ENCODE results near the gene ZNF841.
"Not testable (repeated sequence)": the region's sequence is repeated elsewhere in the genome, so short reads cannot be mapped to it uniquely, and the experiment has no call there.

ZNF841 gene

DNA sequence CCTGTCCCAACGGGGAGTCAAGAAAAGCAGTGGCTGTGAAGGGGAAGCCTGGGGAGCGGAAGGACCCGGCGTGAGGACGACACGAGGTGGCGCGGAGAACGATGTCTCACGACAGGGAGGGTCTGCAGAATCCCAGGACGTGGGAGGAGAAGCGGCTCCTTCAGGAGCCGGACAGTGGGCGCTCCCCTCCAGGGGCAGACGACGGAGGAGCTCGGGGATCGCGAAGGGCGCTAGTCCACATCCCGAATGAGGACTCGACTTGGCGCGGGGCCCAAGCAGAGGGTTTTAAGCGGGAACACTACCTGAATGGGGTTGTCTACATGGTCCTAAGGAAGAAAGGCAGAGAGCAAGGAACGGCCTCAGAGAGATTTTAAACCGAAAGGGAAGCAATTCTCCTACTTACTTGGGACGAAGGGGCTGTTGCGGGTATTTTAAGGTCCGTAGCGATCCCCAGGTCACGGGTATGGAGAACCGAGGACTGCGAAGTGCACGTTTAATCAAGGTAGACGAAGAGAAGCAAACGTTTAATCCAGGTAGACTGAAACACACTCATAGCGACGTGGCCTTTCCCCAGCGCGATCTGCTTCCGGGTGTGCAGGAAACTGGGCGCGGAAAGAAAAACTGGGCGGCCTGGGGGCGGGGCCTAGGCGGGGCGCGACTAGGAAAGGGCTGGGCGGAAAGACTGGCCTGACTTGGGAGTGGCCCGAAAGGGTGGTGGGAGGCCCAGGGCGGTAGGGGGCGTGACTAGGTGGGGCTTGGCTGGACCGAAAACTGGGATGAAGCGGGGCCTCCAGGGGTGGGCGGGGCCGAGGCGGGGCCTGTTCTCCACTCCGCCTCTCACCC lies at the start of gene ZNF841:
TSS of gene ZNF841 (minus strand) at position 594 of the 843 bp plus-strand sequence. CDS start 10,964 bp downstream, outside the sequence.
- DNase-seq (ENCODE audit: low read depth in 2 of 2) = peak; percentile 67 to 74

DNA sequence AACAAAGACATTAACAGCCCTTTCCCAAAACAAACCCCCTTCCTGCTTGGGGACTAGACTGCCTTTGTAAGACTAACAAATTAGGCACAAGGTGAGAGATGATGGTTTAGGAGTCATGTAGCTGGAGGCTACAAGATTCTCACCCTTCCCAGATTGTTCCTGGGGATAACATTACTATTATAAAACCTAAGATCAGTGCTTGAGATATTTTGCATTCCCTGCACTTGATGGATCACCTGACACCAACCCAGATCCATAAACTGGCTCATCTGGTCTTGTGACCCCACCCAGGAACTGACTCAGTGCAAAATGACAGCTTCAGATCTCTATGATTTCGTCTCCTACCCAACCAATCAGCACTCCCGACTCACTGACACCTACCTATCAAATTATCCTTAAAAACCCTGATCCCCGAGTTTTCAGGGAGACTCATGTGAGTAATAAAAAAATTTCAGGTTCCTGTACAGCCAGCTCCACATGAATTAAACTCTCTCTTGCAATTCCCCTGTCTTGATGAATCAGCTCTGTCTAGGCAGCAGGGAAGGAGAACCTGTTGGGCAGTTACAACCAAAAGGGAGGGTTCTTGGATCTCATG lies 46.5 kb upstream of the ZNF841 start:
- no peak for DNase-seq (ENCODE audit: low read depth in 2 of 2)

DNA sequence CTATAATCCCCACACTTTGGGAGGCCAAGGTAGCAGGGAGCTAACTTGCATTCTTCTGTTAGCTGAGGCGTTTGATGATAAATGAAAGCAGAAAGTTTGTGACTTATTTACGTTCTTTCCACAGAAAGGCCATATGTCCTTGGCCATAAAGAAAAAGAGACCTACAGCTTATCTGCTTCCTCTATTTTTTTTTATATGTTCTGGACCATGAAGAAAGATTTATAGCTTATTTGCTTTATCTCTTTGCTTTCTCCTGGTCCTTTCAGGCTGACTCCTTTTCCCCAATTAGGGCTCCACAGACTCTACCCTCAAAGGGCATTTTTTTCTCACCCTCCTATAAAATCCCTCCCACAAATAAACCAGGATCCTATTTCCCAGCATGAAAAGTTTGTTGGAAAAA lies 45.6 kb upstream of the ZNF841 start:
- DNase-seq (ENCODE audit: low read depth in 2 of 2) = no peak

DNA sequence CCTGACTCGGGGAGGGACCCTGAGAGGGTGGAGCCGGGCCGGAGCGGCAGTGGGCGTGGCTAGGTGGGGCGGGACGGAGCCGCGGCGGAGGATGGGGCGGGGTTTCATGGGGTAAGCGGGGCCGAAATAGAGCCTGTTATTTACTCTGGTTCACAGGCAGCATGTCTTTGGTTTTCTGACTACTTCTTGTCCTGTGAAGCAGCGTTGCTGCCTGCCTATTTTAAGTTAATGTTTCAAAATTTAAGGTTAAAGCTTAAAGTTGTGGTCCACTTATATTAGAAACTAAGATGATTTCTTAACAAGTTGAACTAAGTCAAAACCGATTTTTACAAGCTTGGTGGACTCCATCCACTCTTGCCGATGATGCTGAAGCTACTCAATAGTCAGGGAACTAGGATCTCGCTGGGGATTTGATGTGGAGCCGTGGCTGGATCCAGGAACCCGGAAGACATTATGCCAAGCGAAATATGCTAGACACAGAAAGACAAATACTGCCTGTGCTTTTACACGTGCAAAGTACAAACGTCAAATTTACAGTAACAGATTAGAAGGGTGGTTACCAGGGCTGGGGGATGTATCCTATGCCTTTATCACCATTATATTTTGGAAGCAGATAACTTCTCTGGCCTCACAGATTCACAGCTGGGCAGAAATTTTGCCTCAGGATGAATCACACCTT lies 44.6 kb upstream of the ZNF841 start:
- DNase-seq (ENCODE audit: low read depth in 2 of 2) = peak; percentile 94 to 97

DNA sequence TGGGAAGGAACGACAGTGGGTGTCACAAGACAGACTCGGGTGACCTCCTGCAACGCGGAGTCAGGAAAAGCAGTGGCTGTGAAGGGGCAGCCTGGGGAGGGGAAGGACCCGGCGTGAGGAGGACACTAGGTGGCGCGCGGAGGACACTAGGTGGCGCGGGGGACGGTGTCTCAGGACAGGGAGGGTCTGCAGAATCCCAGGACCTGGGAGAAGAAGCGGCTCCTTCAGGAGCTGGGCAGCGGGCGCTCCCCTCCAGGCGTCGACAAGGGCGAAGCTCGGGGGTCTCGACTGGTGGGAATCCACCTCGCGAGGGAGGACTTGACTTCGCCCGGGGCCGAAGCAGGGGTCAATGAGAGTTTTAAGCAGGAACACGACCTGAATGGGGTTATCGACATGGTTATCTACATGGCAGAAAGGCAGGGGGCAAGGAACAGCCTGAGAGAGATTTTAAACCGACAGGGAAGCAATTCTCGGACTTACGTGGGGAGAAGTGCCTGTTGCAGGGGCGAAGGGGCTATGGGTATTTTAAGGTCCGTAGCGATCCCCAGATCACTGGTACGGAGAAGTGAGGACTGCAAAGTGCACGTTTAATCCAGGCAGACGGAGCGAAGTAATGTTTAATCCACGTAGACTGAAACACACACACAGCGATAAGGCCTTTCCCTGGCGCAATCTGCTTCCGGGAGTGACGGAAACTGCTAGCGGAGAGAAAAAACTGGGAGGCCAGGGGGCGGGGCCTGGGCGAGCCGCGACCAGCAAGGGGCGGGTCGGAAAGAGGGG lies 43.9 kb upstream of the ZNF841 start, which contains the start of gene ZNF616:
TSS of gene ZNF616 (minus strand) at position 687 of the 780 bp plus-strand sequence. CDS start 9,426 bp downstream, outside the sequence.
- peak; percentile 23 to 65 for DNase-seq (ENCODE audit: low read depth in 2 of 2)

DNA sequence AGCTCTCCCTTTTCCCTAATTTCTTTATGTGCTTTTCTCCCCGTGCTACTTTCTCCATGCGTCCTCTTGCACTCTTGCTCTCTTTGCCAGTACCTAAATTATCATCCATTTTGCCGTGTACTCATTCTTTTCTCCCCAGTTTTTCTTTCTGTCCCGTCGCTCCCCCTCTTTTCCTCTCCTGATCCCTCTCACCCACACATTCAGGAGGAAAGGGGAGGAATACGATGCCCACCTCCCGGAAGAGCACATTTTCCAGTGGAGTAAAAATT lies 43.4 kb upstream of the ZNF841 start:
- no peak for DNase-seq (ENCODE audit: low read depth in 2 of 2)

DNA sequence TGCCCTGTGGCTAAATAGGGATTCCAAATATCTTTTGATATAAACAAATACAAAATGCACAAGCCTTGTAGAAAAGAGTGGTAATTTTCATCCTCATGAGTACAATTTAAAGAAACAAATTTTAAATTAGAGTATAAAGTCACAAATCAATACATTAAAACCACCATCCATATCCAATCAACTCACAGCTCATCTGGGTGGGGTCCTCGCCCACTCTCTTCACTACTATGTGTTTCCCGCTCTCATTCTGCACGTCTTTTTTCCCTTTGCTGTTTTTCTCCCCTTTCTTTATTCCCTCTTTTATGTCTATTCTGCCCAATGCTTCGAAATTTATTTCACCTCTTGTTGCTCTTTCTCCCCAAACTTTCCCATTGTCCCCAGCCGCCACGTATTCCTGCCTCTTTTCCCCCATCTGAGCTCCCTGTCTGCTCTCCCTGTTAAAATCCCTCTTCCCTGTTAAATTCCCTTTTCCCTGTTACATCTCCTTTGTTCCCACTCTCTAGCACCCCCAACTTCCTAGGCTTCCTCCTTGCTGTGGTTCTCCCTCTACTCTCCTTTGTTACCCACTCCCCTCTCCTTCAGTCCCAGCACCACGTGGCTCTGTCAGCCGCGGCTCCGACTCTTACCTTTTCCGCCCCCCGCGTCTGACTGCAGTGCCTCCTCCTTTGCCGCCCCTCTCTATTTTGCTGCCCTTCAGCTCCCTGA lies 42.9 kb upstream of the ZNF841 start:
- no peak for DNase-seq (ENCODE audit: low read depth in 2 of 2)

DNA sequence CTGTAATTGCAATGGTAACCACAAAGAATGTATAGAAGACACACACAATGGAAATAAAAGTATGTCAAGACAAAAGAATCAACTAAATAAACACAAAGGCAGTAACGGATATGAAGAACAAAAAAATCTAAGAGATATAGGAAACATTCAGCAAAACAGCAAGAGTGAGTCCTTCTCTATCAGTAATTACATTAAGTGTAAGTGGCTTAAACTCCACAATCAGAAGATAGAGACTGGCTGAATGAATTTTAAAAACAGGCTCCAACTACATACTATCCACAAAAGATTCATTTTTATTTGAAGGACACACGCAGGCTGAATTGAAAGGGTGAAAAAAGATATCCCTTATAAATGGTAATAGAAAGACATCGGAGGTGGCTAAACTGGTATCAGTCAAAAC lies 24.7 kb upstream of the ZNF841 start:
- DNase-seq (ENCODE audit: low read depth in 2 of 2) = no peak

DNA sequence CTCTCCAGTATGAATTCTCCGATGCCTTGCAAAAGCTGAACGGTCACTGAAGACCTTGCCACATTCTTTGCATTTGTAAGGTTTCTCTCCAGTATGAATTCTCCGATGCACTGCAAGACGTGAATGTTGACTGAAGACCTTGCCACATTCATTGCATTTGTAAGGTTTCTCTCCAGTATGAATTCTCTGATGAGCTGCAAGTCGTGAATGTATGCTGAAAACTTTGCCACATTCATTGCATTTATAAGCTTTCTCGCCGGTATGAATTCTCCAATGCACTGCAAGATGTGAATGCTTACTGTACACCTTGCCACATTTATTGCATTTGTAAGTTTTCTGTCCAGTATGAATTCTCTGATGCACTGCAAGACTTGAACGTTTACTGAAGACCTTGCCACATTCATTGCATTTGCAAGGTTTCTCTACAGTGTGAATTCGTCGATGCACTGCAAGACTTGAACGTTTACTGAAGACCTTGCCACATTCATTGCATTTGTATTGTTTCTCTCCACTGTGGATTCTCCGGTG lies 20.0 kb upstream of the ZNF841 start:
- DNase-seq (ENCODE audit: low read depth in 2 of 2) = no peak

DNA sequence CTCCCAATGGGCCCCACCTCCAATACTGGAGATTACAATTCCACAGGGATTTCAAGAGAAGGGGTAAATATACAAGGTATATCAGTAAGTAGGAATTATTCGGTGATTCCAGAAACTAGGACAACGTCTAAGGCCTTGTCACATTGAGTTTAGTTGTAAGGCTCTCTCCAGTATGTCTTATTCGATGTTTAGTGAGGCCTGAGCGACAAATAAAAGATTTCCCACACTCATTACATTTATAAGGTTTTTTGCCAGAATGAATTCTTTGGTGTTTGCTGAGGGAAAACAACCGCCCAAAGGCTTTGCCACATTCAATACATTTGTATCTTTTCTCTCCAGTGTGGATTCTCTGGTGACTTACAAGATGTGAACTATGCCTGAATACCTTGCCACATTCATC lies 19.1 kb upstream of the ZNF841 start:
- no peak for DNase-seq (ENCODE audit: low read depth in 2 of 2)

DNA sequence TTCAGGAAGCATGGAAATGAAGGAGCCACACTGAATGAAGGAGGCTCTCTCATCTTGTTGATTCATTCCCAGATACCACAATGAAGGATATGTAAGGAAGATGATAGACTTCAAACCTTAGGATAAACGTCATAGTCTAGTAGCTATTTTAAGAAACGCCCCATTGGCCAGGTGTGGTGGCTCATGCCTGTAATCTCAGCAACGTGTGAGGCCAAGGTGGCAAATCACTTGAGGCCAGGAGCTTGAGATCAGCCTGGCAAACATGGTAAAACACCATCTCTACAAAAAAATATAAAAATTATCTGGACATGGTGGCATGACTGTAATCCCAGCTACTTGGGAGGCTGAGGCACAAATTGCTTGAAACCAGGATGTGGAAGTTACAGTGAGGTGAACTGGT lies 17.1 kb upstream of the ZNF841 start:
- DNase-seq (ENCODE audit: low read depth in 2 of 2) = no peak

DNA sequence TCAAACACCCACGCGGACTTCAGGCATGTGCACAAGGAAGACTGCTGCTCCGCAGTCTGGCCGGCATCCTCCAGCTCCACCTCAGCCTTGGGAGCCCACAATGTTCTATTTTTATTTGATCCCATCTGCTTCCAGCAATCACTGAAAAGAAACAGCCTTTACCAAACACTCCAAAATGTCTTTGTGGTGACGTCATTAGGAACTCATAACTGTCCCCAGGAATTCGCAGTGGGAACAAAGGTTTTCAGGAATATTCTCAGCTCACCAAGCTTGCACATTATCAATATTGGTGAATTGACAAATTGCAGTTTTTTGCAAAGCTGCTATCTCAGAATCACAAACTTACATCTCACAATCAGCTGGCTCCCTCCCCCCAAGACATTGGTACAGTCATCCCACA lies 15.2 kb upstream of the ZNF841 start:
- no peak for DNase-seq (ENCODE audit: low read depth in 2 of 2)

DNA sequence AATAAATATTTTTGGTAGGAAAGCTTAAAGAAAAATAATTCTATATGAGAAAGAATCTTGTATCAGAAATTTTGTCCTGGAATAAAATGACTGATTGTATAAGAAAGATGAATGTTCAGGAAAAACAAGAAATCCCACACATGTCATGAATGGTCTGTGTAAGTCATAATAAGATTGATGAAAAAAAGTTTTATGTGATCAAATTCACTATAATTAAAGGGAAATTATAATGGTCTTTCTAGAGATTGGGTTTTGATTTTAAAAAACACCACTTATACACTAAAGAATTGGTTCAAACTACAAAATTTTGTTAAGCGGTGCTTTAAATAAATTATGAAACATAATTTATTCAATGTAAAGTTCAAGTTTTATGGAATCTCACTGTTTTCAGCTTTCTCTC lies 7.2 kb upstream of the ZNF841 start:
- DNase-seq (ENCODE audit: low read depth in 2 of 2) = no peak

DNA sequence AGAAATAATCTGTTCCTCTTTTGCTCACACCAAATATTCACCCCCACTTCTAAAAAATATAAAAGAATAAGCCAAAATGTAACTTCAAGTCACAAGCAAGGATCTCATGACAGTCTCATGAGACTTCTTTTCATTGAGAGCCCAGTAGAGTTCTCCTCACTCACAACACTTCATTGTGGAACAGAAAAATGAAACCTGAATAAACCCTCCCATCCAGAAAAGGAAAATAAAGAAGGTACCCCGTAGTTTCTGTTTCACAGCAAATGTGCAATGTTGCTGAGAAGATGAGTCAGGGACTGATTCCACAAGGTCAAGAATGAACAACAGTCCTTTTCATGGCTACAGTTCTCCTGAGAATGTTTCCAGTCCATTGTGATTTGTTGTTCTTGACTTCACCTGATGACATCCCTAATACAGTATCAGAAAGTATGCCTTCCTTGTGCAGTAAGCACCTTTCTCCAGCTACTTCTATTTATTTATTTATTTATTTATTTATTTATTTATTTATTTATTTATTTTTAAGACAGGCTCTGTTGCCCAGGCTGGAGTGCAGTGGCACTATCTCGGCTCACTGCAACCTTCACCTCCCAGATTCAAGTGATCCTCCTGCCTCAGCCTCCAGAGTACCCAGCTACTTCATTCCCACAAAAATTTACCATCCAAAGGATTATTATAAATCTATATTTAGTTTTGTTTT lies 6.4 kb upstream of the ZNF841 start:
- no peak for DNase-seq (ENCODE audit: low read depth in 2 of 2)

DNA sequence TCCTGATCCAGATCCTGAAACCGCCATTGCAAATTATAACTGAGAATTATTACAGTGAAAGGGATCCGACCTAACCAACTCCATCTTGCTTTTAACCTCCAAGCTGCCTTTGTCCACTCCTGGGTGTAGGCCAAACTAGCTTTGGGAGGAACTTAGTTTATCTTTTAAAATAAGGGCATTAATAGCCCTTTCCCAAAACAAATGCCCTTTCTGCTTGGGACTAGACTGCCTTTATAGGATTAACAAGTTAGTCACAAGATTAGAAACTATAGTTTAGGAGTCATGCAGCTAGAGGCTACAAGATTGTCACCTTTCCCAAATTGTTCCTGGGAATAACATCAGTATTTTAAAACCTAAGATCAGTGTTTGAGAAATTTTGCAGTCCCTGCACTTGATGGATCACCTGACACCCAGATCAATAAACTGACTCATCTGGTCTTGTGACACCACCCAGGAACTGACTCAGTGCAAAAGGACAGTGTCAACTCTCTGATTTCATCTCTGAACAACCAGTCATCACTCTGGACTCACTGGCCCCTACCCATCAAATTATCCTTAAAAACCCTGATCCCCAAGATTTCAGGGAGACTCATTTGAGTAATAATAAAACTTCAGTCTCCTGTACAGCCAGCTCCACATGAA lies 4.1 kb upstream of the ZNF841 start:
- DNase-seq (ENCODE audit: low read depth in 2 of 2) = no peak

DNA sequence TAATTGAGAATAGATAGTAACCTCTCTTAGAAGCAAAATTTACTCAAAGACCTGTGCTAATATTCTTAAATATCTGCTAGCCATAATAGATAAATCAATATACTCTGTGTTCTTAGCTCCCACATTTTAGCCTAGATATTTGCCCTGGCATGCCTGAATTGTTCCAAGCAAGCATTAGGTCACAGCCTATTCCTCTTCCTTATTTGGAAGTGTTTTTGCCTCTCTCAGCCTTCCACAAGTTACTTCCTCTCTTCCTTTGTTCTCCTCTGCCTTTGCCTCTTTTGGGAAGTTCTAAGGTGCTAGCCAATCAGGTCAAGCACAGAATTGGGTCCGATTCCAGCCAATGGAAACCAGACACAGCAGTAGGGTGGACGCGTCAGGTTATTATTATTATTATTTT lies 851 bp upstream of the ZNF841 start:
- DNase-seq (ENCODE audit: low read depth in 2 of 2) = not testable (repeated sequence)

DNA sequence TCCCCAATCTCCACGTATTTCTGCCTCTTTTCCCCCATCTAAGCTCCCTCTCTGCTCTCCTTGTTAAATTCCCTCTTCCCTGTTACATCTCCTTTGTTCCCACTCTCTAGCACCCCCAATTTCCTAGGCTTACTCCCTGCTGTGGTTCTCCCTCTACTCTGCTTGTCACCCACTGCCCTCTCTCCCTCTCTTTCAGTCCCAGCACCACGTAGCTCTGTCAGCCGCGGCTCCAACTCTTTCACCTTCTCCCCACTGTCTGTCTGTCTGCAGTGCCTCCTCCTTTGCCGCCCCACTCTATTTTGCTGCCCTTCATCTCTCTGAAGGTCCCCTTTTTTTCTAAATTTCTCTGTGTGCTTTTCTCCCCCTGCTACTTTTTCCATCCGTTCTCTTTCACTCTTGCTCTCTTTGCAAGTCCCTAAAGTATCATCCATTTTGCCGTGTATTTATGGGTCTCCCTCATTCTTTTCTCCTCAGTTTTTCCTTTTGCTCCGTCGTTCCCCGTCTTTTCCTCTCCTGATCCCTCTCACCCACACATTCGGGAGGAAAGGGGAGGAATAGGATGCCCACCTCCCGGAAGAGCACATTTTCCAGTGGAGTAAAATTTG lies 937 bp downstream of the ZNF841 start:
- no peak for DNase-seq (ENCODE audit: low read depth in 2 of 2)

DNA sequence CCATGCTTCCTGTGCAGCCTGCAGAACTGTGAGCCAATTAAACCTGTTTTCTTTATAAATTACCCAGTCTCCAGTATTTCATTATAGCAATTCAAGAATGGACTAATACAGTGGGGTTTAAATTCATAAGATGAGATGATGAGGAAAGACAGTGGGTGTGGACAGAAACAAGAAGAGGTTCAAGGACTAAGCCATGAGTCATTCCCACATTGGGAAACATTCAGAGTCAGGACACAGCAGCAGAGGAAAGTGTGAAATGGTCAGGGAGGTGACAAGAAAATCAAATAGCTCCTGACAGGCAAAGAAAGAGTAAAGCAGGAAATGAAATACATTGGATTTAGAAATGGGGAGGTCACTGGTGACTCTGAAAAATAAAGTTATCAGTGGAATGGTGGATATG lies 9.1 kb downstream of the ZNF841 start:
- no peak for DNase-seq (ENCODE audit: low read depth in 2 of 2)

DNA sequence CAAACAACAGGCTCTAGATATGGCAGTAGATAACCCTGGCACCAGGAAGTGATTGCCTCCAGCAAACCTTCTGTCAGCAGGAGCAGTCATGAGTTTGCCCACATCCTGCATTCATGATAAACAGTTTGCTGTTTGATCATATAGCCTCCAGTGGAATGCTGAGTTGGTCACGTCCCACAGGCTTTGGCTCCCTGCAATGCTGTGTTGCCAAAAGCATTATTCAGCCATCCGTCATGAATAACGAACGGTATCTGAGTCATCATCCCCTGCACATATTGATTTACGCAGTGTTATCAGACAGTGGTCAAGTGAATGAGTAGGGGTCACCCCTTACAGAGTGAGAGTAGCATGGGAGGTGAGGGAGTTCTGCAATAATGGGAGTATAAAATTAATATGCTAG lies 25.1 kb downstream of the ZNF841 start:
- DNase-seq (ENCODE audit: low read depth in 2 of 2) = no peak

DNA sequence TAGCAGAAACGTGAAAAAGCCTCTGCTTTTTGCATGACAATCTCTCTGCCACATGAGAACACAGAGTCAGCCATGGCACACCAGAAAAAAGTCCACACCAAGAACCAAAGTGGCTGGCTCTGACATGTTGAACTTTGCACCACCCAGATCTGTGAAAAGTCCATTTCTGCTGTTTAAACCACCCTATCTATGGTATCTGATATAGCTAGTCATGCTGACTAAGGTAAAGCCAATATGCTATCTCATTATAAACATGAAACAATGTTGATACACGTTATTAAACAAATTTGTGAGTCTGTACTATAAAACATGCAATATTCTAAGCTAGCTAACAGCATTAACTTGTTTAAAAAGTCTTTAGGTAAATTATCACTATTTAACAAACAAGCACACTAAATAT lies 25.9 kb downstream of the ZNF841 start:
- DNase-seq (ENCODE audit: low read depth in 2 of 2) = no peak
